Hepatocyte (in vitro differentiated cells): Measurements from ENCODE around the gene RPS15. TPM values are rescaled to one million over a fixed set of nuclear protein-coding genes. Genes with fewer than 3 reads are reported as not detected.

Experiments
- DNase-seq: peaks from one replicate; pipeline ENCODE4 v3.0.0-alpha.2; 2016; ENCODE audit warnings: low spot score
- H2AFZ ChIP-seq: fragments of 200-600 bp; sonication (generic); 2 replicates; pipeline ENCODE4 v1.6.0; 2016; ENCODE audit warnings: antibody characterized with exemption, mild to moderate bottlenecking
- H3K27ac ChIP-seq: fragments of 200-600 bp; sonication (generic); 2 replicates; pipeline ENCODE4 v1.5.1; 2016; ENCODE audit warnings: mild to moderate bottlenecking
- H3K27me3 ChIP-seq: fragments of 200-600 bp; sonication (generic); 2 replicates; pipeline ENCODE4 v1.6.1; 2016
- H3K36me3 ChIP-seq: fragments of 200-600 bp; sonication (generic); replicated peaks from 2 replicates; pipeline ENCODE4 v1.5.1; 2016; ENCODE audit warnings: low read depth; ENCODE audit not compliant: insufficient read depth
- H3K4me1 ChIP-seq: fragments of 200-600 bp; sonication (generic); 2 replicates; pipeline ENCODE4 v1.5.1; 2016; ENCODE audit warnings: mild to moderate bottlenecking, moderate library complexity; ENCODE audit not compliant: insufficient read depth
- H3K4me2 ChIP-seq: fragments of 200-600 bp; sonication (generic); 2 replicates; pipeline ENCODE4 v1.6.0; 2016
- H3K4me3 ChIP-seq: fragments of 200-600 bp; sonication (generic); 2 replicates; pipeline ENCODE4 v1.5.1; 2016; ENCODE audit warnings: mild to moderate bottlenecking
- H3K79me2 ChIP-seq: fragments of 200-600 bp; sonication (generic); 2 replicates; pipeline ENCODE4 v1.6.0; 2017; ENCODE audit warnings: mild to moderate bottlenecking
- H3K9me2 ChIP-seq: fragments of 200-600 bp; sonication (generic); replicated peaks from 2 replicates; pipeline ENCODE4 v1.6.0; 2017; ENCODE audit warnings: mild to moderate bottlenecking; ENCODE audit not compliant: insufficient read depth
- H3K9me3 ChIP-seq: fragments of 200-600 bp; sonication (generic); 2 replicates; pipeline ENCODE4 v1.5.1; 2016; ENCODE audit warnings: low read depth, mild to moderate bottlenecking
- H4K20me1 ChIP-seq: fragments of 200-600 bp; sonication (generic); 2 replicates; pipeline ENCODE4 v1.6.0; 2016; ENCODE audit warnings: mild to moderate bottlenecking; ENCODE audit not compliant: insufficient read depth, poor library complexity, severe bottlenecking
- EZH2 ChIP-seq: fragments of 200-600 bp; sonication (generic); IDR thresholded peaks from 2 replicates; pipeline ENCODE4 v1.6.1; 2016; ENCODE audit warnings: antibody characterized with exemption, mild to moderate bottlenecking, borderline replicate concordance
- EZH2phosphoT487 ChIP-seq: fragments of 200-600 bp; sonication (generic); IDR thresholded peaks from one replicate; pipeline ENCODE4 v1.6.1; 2018; ENCODE audit warnings: antibody characterized with exemption, mild to moderate bottlenecking, low read depth, moderate library complexity; ENCODE audit not compliant: unreplicated experiment, severe bottlenecking
- WGBS: methylation state at CpG from one replicate; pipeline ENCODE4 v1.1.6; 2016; ENCODE audit warnings: low lambda C conversion rate; ENCODE audit errors: missing lambda C conversion rate; 5-methylcytosine and 5-hydroxymethylcytosine counted together
- polyA plus RNA-seq: library from polyadenylated mRNA; unstranded; fragments of >200 nt; fragmentation: Nextera tagmentation; extraction: Ambion mirVana; gene quantifications from 2 replicates; pipeline ENCODE4 v1.2.1, GENCODE V29; 2016
- total RNA-seq: library from RNA; depleted of rRNA; stranded (reverse); fragments of >200 nt; gene quantifications from 2 replicates; pipeline ENCODE4 v1.2.3, GENCODE V29; 2014
- TF ChIP-seq, protein P1 (sequence below): fragments of 200-600 bp; sonication (generic); IDR thresholded peaks from 2 replicates; pipeline ENCODE4 v1.5.1; 2016; ENCODE audit warnings: antibody characterized with exemption, mild to moderate bottlenecking; ENCODE audit not compliant: poor library complexity

Gene RPS15
- total and polyA plus RNA-seq, 2 experiments from 2014 or later, result 938 to 1,556 TPM

GRCh38 chr19:1471010-1471514 is 32.9 kb downstream of the RPS15 start:
- no peaks in the 10 kb centered on the region for H3K79me2 ChIP-seq
- H3K9me3 ChIP-seq, result no peaks in the 10 kb centered on the region
- DNase-seq, result peak; percentile 51
- H3K4me1 ChIP-seq, result peaks cover 38% of the 10 kb centered on the region
- peaks cover 70% of the 10 kb centered on the region for H3K27me3 ChIP-seq
- TF ChIP-seq, protein P1, sequence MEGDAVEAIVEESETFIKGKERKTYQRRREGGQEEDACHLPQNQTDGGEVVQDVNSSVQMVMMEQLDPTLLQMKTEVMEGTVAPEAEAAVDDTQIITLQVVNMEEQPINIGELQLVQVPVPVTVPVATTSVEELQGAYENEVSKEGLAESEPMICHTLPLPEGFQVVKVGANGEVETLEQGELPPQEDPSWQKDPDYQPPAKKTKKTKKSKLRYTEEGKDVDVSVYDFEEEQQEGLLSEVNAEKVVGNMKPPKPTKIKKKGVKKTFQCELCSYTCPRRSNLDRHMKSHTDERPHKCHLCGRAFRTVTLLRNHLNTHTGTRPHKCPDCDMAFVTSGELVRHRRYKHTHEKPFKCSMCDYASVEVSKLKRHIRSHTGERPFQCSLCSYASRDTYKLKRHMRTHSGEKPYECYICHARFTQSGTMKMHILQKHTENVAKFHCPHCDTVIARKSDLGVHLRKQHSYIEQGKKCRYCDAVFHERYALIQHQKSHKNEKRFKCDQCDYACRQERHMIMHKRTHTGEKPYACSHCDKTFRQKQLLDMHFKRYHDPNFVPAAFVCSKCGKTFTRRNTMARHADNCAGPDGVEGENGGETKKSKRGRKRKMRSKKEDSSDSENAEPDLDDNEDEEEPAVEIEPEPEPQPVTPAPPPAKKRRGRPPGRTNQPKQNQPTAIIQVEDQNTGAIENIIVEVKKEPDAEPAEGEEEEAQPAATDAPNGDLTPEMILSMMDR, result no peak
- TF ChIP-seq EZH2, result no peak
- TF ChIP-seq EZH2phosphoT487, result peak; percentile 16
- H3K4me3 ChIP-seq, result no peak overlapping the region
- H3K36me3 ChIP-seq, result no peaks in the 10 kb centered on the region
- H4K20me1 ChIP-seq, result peaks cover 84% of the 10 kb centered on the region
- no peaks in the 10 kb centered on the region for H3K9me2 ChIP-seq
- peak overlapping the region; percentile 94 for H3K4me2 ChIP-seq
- H2AFZ ChIP-seq, result no peak overlapping the region
- WGBS, result 10% methylated on average over 26 of the region's 28 CpGs
- no peak overlapping the region for H3K27ac ChIP-seq

GRCh38 chr19:1471515-1472160 is 33.4 kb downstream of the RPS15 start:
- Histone ChIP-seq H4K20me1 (peaks cover 78% of the 10 kb centered on the region), H3K4me3 (no peak overlapping the region), H3K9me2 (no peaks in the 10 kb centered on the region), H3K4me1 (peaks cover 32% of the 10 kb centered on the region), H3K36me3 (no peaks in the 10 kb centered on the region), H3K79me2 (peaks cover 5% of the 10 kb centered on the region), H3K4me2 (peak overlapping the region; percentile 94), H3K27me3 (peaks cover 64% of the 10 kb centered on the region), H3K9me3 (no peaks in the 10 kb centered on the region), H3K27ac (no peak overlapping the region), H2AFZ (no peak overlapping the region)
- 42% methylated on average over 19 of the region's 24 CpGs for WGBS
- no peak for DNase-seq
- TF ChIP-seq EZH2phosphoT487 (no peak), EZH2 (no peak)
- TF ChIP-seq, protein P1, result peak; percentile 26

DNA sequence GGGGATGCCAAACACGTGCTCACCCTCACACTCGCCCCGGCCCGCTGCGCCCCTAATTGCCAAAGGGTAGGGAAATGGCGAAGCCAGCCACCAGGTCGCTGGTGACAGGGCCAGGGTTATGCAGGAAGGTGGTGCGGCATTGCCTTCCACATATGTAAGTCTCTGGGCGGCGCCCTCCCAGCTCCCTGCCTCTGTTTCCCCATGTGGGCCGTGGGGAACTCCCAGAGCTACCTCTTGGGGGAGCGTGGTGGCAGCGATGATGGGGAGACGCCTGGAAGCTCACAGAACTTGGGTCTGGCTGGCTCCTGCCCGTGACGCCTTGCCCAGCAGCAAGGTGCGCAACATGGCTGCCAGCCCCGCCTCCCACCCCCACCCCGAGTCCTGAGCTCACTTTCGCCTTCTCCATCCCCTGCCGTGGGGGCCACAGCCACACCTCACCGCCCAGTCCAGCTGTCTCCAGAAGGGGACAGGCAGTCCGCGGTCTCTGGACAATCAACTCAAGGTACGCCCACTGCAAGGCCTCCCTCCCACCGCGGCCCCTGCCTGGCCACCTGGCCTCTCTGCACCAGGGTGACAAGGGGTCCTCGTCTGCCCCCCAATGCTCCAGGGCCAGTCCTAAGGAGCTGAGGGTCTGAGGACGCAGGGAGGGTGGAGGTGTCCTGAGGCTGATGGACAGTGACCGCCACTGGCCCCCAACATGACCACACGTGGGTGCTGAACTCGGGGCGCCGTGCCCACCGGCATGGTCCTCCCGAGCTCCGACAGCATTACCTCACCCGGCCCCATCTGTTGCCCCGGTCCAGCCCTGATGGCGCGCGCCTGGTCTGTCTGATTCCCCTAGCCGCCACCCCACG is 34.3 kb downstream of the RPS15 start:
- DNase-seq, result no peak
- Histone ChIP-seq H3K9me2 (no peaks in the 10 kb centered on the region), H3K36me3 (no peaks in the 10 kb centered on the region), H3K79me2 (peaks cover 13% of the 10 kb centered on the region), H3K4me1 (peaks cover 30% of the 10 kb centered on the region), H3K4me3 (no peak overlapping the region), H3K27ac (no peak overlapping the region), H4K20me1 (peaks cover 77% of the 10 kb centered on the region), H2AFZ (no peak overlapping the region), H3K27me3 (peaks cover 56% of the 10 kb centered on the region), H3K4me2 (no peak overlapping the region), H3K9me3 (no peaks in the 10 kb centered on the region)
- TF ChIP-seq, protein P1, result no peak
- TF ChIP-seq EZH2phosphoT487 (no peak), EZH2 (no peak)
- WGBS, result 71% methylated on average over 35 of the region's 44 CpGs
